ENCODE measurements around the gene MRC1.

Gene MRC1

DNA sequence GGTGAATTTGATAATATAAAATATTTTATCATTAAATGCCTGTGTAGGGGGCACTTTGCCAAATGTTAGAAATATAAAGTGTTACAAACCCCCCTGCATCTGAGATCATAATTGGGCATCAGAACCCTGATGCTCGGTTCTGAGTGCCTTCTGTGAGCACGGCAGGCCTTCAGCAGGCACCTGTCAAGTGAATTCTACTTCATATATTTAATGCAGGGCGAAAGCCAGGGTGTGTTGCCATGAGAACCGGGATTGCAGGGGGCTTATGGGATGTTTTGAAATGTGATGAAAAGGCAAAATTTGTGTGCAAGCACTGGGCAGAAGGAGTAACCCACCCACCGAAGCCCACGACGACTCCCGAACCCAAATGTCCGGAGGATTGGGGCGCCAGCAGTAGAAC, 57.2 kb downstream of the MRC1 start:
- Histone ChIP-seq H3K9me2 (ENCODE audit: low read depth, low read length) (no peaks in the 10 kb centered on the region), H3F3A (ENCODE audit: insufficient read depth, low read length) (no peaks in the 10 kb centered on the region), H3K79me2 (ENCODE audit: insufficient read depth, low read length) (no peaks in the 10 kb centered on the region), H3K9ac (ENCODE audit: low read length) (no peak overlapping the region), H3K27me3 (ENCODE audit: insufficient read depth, low read length) (no peaks in the 10 kb centered on the region), H3K4me3 (ENCODE audit: low read depth, low read length, poor library complexity, severe bottlenecking) (no peak overlapping the region), H3K4me2 (ENCODE audit: low read length) (no peak overlapping the region), H4K20me1 (ENCODE audit: insufficient read depth, low read length) (no peaks in the 10 kb centered on the region), H2AFZ (ENCODE audit: low read length) (no peak overlapping the region), H3K27ac (ENCODE audit: low read depth, low read length, poor library complexity, severe bottlenecking) (no peak overlapping the region), H3K4me1 (ENCODE audit: insufficient read depth, low read length, severe bottlenecking) (no peaks in the 10 kb centered on the region), H3K36me3 (ENCODE audit: insufficient read depth, low read length) (no peaks in the 10 kb centered on the region), H3K9me3 (ENCODE audit: low read length) (no peaks in the 10 kb centered on the region)
- TF ChIP-seq EZH2 (IDR thresholded peaks at IDR 0.05; ENCODE audit: borderline replicate concordance, low read length), result no peak
- TF ChIP-seq, protein P1, sequence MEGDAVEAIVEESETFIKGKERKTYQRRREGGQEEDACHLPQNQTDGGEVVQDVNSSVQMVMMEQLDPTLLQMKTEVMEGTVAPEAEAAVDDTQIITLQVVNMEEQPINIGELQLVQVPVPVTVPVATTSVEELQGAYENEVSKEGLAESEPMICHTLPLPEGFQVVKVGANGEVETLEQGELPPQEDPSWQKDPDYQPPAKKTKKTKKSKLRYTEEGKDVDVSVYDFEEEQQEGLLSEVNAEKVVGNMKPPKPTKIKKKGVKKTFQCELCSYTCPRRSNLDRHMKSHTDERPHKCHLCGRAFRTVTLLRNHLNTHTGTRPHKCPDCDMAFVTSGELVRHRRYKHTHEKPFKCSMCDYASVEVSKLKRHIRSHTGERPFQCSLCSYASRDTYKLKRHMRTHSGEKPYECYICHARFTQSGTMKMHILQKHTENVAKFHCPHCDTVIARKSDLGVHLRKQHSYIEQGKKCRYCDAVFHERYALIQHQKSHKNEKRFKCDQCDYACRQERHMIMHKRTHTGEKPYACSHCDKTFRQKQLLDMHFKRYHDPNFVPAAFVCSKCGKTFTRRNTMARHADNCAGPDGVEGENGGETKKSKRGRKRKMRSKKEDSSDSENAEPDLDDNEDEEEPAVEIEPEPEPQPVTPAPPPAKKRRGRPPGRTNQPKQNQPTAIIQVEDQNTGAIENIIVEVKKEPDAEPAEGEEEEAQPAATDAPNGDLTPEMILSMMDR (IDR thresholded peaks at IDR 0.05; ENCODE audit: low read length), result no peak

GRCh38 chr10:17867056-17867455, 57.9 kb downstream of the MRC1 start:
- Histone ChIP-seq H3K4me1 (ENCODE audit: insufficient read depth, low read length, severe bottlenecking) (no peaks in the 10 kb centered on the region), H3K9me2 (ENCODE audit: low read depth, low read length) (no peaks in the 10 kb centered on the region), H3K36me3 (ENCODE audit: insufficient read depth, low read length) (no peaks in the 10 kb centered on the region), H3K9me3 (ENCODE audit: low read length) (no peaks in the 10 kb centered on the region), H3K9ac (ENCODE audit: low read length) (no peak overlapping the region), H3K4me2 (ENCODE audit: low read length) (no peak overlapping the region), H3K27ac (ENCODE audit: low read depth, low read length, poor library complexity, severe bottlenecking) (no peak overlapping the region), H3F3A (ENCODE audit: insufficient read depth, low read length) (no peaks in the 10 kb centered on the region), H3K27me3 (ENCODE audit: insufficient read depth, low read length) (no peaks in the 10 kb centered on the region), H3K4me3 (ENCODE audit: low read depth, low read length, poor library complexity, severe bottlenecking) (no peak overlapping the region), H4K20me1 (ENCODE audit: insufficient read depth, low read length) (no peaks in the 10 kb centered on the region), H2AFZ (ENCODE audit: low read length) (no peak overlapping the region), H3K79me2 (ENCODE audit: insufficient read depth, low read length) (no peaks in the 10 kb centered on the region)
- TF ChIP-seq EZH2 (IDR thresholded peaks at IDR 0.05; ENCODE audit: borderline replicate concordance, low read length), result no peak

DNA sequence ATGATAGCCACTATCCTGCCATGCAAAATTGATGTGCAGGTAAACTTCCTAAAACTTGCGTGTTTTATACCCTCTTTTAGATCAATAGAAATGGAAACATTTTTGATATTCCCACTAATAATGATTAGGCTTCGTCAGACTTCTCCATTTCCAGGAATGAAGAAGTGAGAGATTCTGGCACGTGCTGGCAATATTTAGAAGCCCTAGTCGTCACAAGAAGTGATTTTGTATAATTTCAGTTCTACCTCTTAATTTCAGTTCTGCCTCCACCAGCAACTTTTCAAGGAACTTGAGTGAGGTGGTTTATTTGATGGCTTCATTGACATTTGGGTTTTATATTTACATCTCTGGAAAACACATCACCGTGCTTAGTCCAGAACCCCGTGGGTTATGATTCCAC, 61.9 kb downstream of the MRC1 start:
- Histone ChIP-seq H2AFZ (ENCODE audit: low read length) (no peak overlapping the region), H3K4me3 (ENCODE audit: low read depth, low read length, poor library complexity, severe bottlenecking) (no peak overlapping the region), H3K9ac (ENCODE audit: low read length) (no peak overlapping the region), H3K36me3 (ENCODE audit: insufficient read depth, low read length) (no peaks in the 10 kb centered on the region), H3K4me1 (ENCODE audit: insufficient read depth, low read length, severe bottlenecking) (no peaks in the 10 kb centered on the region), H4K20me1 (ENCODE audit: insufficient read depth, low read length) (no peaks in the 10 kb centered on the region), H3K9me3 (ENCODE audit: low read length) (no peaks in the 10 kb centered on the region), H3K79me2 (ENCODE audit: insufficient read depth, low read length) (no peaks in the 10 kb centered on the region), H3K4me2 (ENCODE audit: low read length) (no peak overlapping the region), H3K27me3 (ENCODE audit: insufficient read depth, low read length) (no peaks in the 10 kb centered on the region), H3K27ac (ENCODE audit: low read depth, low read length, poor library complexity, severe bottlenecking) (no peak overlapping the region), H3K9me2 (ENCODE audit: low read depth, low read length) (no peaks in the 10 kb centered on the region), H3F3A (ENCODE audit: insufficient read depth, low read length) (no peaks in the 10 kb centered on the region)
- TF ChIP-seq, protein P1 (IDR thresholded peaks at IDR 0.05; ENCODE audit: low read length), result no peak
- TF ChIP-seq EZH2 (IDR thresholded peaks at IDR 0.05; ENCODE audit: borderline replicate concordance, low read length), result no peak

Measured in OCI-LY1 (cell line).